Hepatic stellate cell (primary cell): ENCODE measurements around the gene C15orf61.

Experiments
- DNase-seq: peaks from one replicate; pipeline ENCODE4 v3.0.0; 2011; ENCODE audit warnings: low spot score

C15orf61 gene

DNA sequence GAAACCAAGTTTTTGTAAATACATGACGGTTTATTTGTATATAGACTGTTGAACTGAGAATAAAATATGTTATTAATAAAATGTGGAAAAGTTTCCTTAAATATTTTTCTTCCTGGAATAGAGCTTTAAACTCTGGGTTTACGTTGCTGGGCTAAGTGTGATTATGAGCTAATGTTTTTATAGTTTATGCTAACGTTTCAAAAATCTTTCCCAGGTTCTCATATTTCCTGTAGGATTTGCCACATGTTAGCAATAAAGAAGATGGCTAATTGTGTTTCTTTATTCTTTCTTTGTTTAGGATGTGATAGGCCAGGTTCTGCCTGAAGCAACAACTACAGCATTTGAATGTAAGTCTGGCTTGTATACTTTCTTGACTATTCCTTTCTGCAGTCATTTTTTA lies 28.8 kb downstream of the C15orf61 start:
- DNase-seq, result no peak

DNA sequence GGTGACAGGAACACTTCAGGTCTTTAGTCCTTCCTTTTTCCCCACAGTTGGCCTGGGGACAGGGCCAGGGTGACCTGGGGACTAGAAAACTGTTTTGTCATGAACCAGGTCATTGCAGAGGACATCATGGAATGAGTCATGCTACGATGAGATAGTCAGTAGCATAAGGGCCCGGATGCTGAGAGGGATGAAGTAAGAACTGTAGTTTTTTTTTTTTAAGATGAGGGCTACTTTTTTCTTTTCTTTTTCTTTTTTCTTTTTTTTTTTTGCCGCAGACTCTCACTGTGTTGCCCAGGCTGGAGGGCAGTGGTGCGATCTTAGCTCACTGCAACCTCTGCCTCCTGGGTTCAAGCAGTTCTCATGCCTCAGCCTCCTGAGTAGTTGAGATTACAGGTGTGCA lies 29.6 kb downstream of the C15orf61 start:
- peak; percentile 21 for DNase-seq

- DNase-seq, result no peak
These were observed 30.3 kb downstream of the C15orf61 start for GRCh38 chr15:67551207-67551743.

DNA sequence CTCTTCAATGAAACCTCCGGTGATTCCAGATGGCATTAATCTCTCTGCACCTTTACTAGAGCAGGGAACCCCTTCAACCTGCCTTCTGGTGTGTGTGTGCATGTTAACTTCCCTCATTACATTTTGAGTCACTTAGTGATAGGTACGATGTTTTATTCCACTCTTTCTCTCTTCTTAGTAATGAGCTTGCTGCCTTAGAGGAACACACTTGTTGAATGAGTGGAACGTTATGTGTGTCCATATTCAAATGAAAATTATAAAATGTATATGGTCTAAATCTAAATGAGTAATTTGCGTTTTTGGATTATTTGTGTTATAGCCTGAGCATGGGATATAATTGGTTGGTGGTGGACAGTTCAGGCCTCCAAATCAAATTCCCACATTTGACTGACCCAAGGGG lies 33.6 kb downstream of the C15orf61 start:
- no peak for DNase-seq

- DNase-seq, result no peak
These were observed 36.1 kb downstream of the C15orf61 start for GRCh38 chr15:67556976-67557570.

- DNase-seq, result no peak
These were observed 37.6 kb downstream of the C15orf61 start for GRCh38 chr15:67558502-67558901.

GRCh38 chr15:67559158-67559557 lies 38.2 kb downstream of the C15orf61 start:
- DNase-seq, result no peak

DNA sequence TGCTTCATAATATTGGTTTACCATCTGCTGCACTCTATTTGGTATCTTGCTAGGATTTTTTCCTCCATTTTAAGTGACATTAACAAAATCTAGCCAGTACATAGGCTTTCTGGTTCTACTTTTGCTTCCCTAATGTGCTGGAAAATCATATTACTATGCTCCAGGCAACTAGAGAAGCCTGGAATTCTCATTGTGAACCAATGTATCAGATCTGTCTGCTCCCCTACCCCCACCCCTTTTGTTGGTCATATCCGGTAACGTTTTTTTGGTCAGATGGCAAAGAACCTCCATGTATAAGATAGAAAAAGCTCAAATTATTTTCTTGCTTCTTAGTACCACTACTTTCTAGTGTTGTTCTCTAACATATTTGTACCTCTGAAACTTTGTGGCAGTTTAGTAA lies 38.6 kb downstream of the C15orf61 start:
- no peak for DNase-seq

- DNase-seq, result no peak
These were observed 39.4 kb downstream of the C15orf61 start for GRCh38 chr15:67560320-67560719.

DNA sequence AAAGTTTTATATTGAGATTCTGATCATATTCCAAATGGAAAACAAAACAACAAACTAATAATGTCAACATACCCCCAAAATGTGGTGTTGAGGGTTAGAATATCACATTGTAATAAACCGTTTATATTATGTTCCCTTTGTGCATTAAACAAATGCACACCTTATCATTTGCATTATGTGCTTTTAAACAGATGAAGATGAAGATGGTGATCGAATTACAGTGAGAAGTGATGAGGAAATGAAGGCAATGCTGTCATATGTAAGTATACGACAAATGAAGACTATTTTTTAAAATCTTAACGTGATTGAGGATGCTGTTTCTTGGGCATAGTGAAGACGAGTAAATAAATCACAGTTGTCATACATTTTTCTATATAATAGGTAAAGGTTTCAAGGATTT lies 42.2 kb downstream of the C15orf61 start:
- DNase-seq, result no peak

- no peak for DNase-seq
These were observed 43.4 kb downstream of the C15orf61 start for GRCh38 chr15:67564021-67564967.

DNA sequence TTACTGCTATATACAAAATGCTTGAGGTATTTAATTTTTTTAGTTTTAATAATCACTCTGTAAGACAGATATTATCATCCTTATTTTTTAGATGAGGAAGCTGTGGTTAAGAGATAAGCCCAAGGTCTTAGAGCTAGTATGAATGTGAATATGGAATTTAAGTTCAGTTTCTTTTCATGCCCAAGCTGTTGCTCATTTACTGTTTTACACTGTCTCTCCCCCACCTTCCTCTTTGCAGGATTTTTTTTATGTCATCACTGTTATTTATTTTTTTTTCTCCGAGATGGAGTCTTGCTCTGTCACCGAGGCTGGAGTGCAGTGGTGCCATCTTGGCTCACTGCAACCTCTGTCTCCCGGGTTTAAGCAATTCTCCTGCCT lies 44.0 kb downstream of the C15orf61 start:
- DNase-seq, result no peak

DNA sequence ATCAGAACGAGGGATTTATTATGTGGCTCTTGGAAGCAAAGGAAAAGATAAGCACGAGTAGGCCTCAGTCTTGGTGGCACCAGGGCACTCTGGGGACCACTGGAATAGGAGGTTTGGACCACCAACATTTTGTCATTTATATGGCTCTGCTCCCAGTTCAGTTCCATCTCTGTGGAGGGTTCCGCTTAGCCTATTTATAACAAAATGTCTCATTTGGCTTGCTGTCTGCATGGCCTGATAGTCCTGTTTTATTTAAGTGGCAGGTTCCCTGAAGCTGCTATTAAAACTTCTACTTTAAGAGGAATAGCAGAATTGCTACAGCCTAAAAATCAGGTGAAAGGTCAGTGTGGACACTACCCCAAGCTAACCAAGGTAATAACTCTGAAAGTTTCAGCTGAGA lies 48.7 kb downstream of the C15orf61 start:
- DNase-seq, result no peak

- no peak for DNase-seq
These were observed 50.1 kb downstream of the C15orf61 start for GRCh38 chr15:67570875-67571647.

GRCh38 chr15:67571648-67572415 lies 50.9 kb downstream of the C15orf61 start:
- no peak for DNase-seq

DNA sequence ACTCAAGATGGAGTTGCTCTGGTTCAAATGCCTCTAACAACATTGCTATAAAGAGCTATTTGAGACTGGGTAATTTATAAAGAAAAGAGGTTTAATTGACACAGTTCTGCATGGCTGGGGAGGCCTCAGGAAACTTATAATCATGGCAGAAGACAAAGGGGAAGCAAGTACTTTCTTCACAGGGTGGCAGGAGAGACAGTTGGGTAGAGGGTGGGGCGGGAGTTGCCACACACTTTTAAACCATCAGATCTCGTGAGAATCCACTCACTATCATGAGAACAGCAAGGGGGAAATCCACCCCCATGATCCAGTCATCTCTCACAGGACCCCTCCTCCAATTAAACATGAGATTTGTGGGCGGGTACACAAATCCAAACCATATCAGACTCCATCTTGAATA lies 52.3 kb downstream of the C15orf61 start:
- no peak for DNase-seq

GRCh38 chr15:67575039-67575502 lies 54.1 kb downstream of the C15orf61 start:
- no peak for DNase-seq

DNA sequence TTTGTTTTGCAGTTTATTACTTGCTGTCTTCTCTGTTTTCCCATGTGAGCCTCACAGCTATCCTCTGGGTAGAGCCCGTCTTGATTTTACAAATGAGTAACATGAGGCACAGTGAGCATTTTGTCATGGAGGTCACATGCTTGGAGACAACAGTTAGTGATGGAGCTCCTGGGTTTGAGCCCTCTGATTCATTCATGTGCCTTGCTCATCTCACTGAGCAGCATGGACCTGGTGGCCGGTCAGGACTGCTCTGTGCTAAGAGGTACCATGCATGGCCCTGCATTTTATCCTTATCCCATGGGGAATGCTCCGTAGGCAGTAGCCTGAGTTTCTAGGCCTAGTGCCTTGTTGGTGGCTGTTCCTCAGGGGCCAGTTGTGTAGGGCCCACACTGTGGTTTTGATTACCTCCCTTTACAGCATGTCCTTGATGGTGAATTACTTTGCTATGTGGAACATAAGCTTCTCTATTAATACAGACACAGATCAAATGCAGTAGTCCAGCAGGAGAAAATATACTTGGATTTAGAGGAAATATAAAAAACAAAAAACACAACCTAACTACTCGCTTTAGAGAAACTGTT lies 57.2 kb downstream of the C15orf61 start:
- DNase-seq, result no peak

GRCh38 chr15:67579164-67579563 lies 58.2 kb downstream of the C15orf61 start:
- DNase-seq, result no peak
